Measurements from ENCODE around the gene CRACR2A.

- TF ChIP-seq CTCF (conservative IDR thresholded peaks at IDR 0.05 in 1 of 2, IDR thresholded peaks at IDR 0.05 in 1 of 2; ENCODE audit: extremely low read depth in 1 of 2, insufficient read depth in 1 of 2, low read depth in 1 of 2, low read length in 2 of 2), result no peak
- TF ChIP-seq EZH2 (IDR thresholded peaks at IDR 0.05; ENCODE audit: borderline replicate concordance, low read length), result no peak
These were observed 30.5 kb downstream of the CRACR2A start for GRCh38 chr12:3722368-3722767.

Measured in mammary epithelial cell (primary cell).